Esophagus squamous epithelium (tissue), 4 donors: ENCODE measurements around the gene ZAP70.

ENCODE experiments used
- CTCF ChIP-seq, 6 experiments: fragments of 450-650 bp in 4 of 6; fragments of 200-600 bp in 2 of 6; sonication (generic) in 2 of 6; IDR thresholded peaks; one replicate each; pipeline ENCODE4 v1.5.1; 2016 to 2019; ENCODE audit warnings: antibody characterized with exemption in 6 of 6, mild to moderate bottlenecking in 4 of 6, moderate library complexity in 4 of 6
- POLR2A ChIP-seq, 4 donors: fragments of 450-650 bp; IDR thresholded peaks; one replicate each; pipeline ENCODE4 v1.6.1; 2017; ENCODE audit warnings: antibody characterized with exemption in 4 of 4, mild to moderate bottlenecking in 4 of 4, moderate library complexity in 3 of 4

GRCh38 chr2:97704989-97705388 lies 8.4 kb upstream of the ZAP70 start:
- TF ChIP-seq CTCF (IDR thresholded peaks at IDR 0.05) (no peak), POLR2A (IDR thresholded peaks at IDR 0.05) (no peak)
